GM12878 (cell line): ENCODE measurements around the gene NR6A1. TPM values are rescaled to one million over a fixed set of nuclear protein-coding genes. Genes with fewer than 3 reads are reported as not detected.

Experiments used
- ATAC-seq: fragments of 200-7000 bp; cut with Tn5 transposase; 3 replicates; pipeline ENCODE4 v1.9.1; 2020; ENCODE audit warnings: mild to moderate bottlenecking, moderate library complexity
- BruUV-seq: library from RNA; stranded (reverse); fragments of 400-500 nt; replicated peaks from 2 replicates; lab custom pipeline; 2021; lab: Mats Ljungman, UMichigan
- CTCF ChIA-PET: fragments of 300-600 bp; sonication (Branson Sonifier 250); formaldehyde crosslinking; extraction: SDS; loops from one replicate; lab custom pipeline; 2021; ENCODE audit warnings: inconsistent platforms; lab: Yijun Ruan, JAX
- POLR2A ChIA-PET: fragments of 350-600 bp; formaldehyde crosslinking; extraction: SDS; loops from one replicate; lab custom pipeline; 2021; ENCODE audit warnings: inconsistent platforms; lab: Charles Lee
- RAD21 ChIA-PET: fragments of 300-600 bp; sonication (Branson Sonifier 250); formaldehyde crosslinking; loops from one replicate; lab custom pipeline; 2023; ENCODE audit warnings: antibody characterized with exemption; ENCODE audit not compliant: unreplicated experiment; lab: Charles Lee
- SMC1A ChIA-PET: fragments of 300-600 bp; sonication (Branson Sonifier 250); formaldehyde crosslinking; loops from one replicate; lab custom pipeline; 2023; ENCODE audit not compliant: unreplicated experiment, uncharacterized antibody; lab: Charles Lee
- DNase-seq: peaks from one replicate; pipeline ENCODE4 v3.0.0-alpha.2; 2011; ENCODE audit warnings: low read depth, low spot score
- FAIRE-seq: peaks from 3 replicates; lab custom pipeline; 2011; peaks lifted over from hg19 to GRCh38; lab: Jason Lieb, UNC
- H2AFZ ChIP-seq: 2 replicates; pipeline ENCODE4 v1.6.0; 2011; ENCODE audit warnings: low read depth, low read length, control low read depth; ENCODE audit not compliant: control insufficient read depth
- H3K27ac ChIP-seq: 2 replicates; pipeline ENCODE4 v1.5.1; 2011; ENCODE audit warnings: control low read depth; ENCODE audit not compliant: control insufficient read depth, insufficient read depth
- H3K27me3 ChIP-seq, 2 experiments: replicated peaks in 1 of 2; 2 replicates each; pipeline versions ENCODE4 v1.6.0 to v1.6.1; 2011; ENCODE audit warnings: low read length in 1 of 2; ENCODE audit not compliant: control insufficient read depth in 2 of 2, insufficient read depth in 2 of 2
- H3K36me3 ChIP-seq, 2 experiments: 2 replicates each; pipeline ENCODE4 v1.5.1; 2011; ENCODE audit warnings: low read length in 1 of 2; ENCODE audit not compliant: control insufficient read depth in 2 of 2, insufficient read depth in 2 of 2
- H3K4me1 ChIP-seq: 2 replicates; pipeline ENCODE4 v1.6.1; 2011; ENCODE audit warnings: mild to moderate bottlenecking, low read length, moderate library complexity, mixed read lengths; ENCODE audit not compliant: control insufficient read depth, insufficient read depth
- H3K4me2 ChIP-seq: 2 replicates; pipeline ENCODE4 v1.6.0; 2011; ENCODE audit warnings: control low read depth; ENCODE audit not compliant: control insufficient read depth, insufficient read depth
- H3K4me3 ChIP-seq: fragments of 200-600 bp; sonication (generic); 2 replicates; pipeline ENCODE4 v1.5.1; 2016
- H3K79me2 ChIP-seq: 2 replicates; pipeline ENCODE4 v1.6.0; 2011; ENCODE audit warnings: low read length; ENCODE audit not compliant: control insufficient read depth, insufficient read depth
- H3K9ac ChIP-seq: 2 replicates; pipeline ENCODE4 v1.8.0; 2011; ENCODE audit warnings: low read length, control low read depth, mixed read lengths; ENCODE audit not compliant: control insufficient read depth, insufficient read depth
- H3K9me3 ChIP-seq: replicated peaks from 3 replicates; pipeline ENCODE4 v1.5.1; 2011; ENCODE audit warnings: mild to moderate bottlenecking, low read length; ENCODE audit not compliant: control insufficient read depth, insufficient read depth
- H4K20me1 ChIP-seq: 2 replicates; pipeline ENCODE4 v1.6.0; 2011; ENCODE audit not compliant: control insufficient read depth, insufficient read depth
- BACH1 ChIP-seq: fragments of 450-650 bp; IDR thresholded peaks from 2 replicates; pipeline ENCODE4 v1.6.1; 2017; ENCODE audit warnings: mild to moderate bottlenecking, borderline replicate concordance
- HCFC1 ChIP-seq: fragments of 150-350 bp; IDR thresholded peaks from 2 replicates; pipeline ENCODE4 v1.6.1; 2014; ENCODE audit warnings: low read length
- IRF3 ChIP-seq: fragments of 450-650 bp; IDR thresholded peaks from 2 replicates; pipeline ENCODE4 v1.6.1; 2014; ENCODE audit warnings: mild to moderate bottlenecking
- MEF2A ChIP-seq: IDR thresholded peaks from 2 replicates; pipeline ENCODE4 v1.6.1; 2011; ENCODE audit warnings: low read depth, mild to moderate bottlenecking, low read length, moderate library complexity; ENCODE audit not compliant: insufficient read depth
- PAX8 ChIP-seq: fragments of 450-650 bp; IDR thresholded peaks from 2 replicates; pipeline ENCODE4 v1.6.1; 2017; ENCODE audit warnings: mild to moderate bottlenecking, moderate library complexity
- SMAD5 ChIP-seq: IDR thresholded peaks from 2 replicates; pipeline ENCODE4 v1.6.1; 2016; ENCODE audit warnings: antibody characterized with exemption, low read depth
- ZNF274 ChIP-seq: IDR thresholded peaks from one replicate; pipeline ENCODE4 v1.8.0; 2011; ENCODE audit not compliant: insufficient read length, insufficient read depth
- ZNF622 ChIP-seq: fragments of 450-650 bp; IDR thresholded peaks from 2 replicates; pipeline ENCODE4 v1.6.1; 2017; ENCODE audit warnings: mild to moderate bottlenecking, inconsistent platforms
- ZNF687 ChIP-seq: fragments of 450-650 bp; IDR thresholded peaks from 2 replicates; pipeline ENCODE4 v1.6.1; 2017; ENCODE audit warnings: mild to moderate bottlenecking, moderate library complexity
- WGBS: methylation state at CpG from one replicate; pipeline ENCODE4 v1.1.6; 2016; ENCODE audit warnings: low lambda C conversion rate; ENCODE audit not compliant: insufficient replicate concordance, insufficient coverage; ENCODE audit errors: missing lambda C conversion rate; 5-methylcytosine and 5-hydroxymethylcytosine counted together
- in situ Hi-C: fragments of 300-500 bp; cut with MboI; formaldehyde crosslinking; loops from 9 replicates; pipeline ENCODE4 v1.14.3; 2018; ENCODE audit warnings: mixed read lengths
- intact Hi-C: fragments of 100-400 bp; cut with micrococcal nuclease; formaldehyde crosslinking; loops from one replicate; pipeline ENCODE4 v1.14.2; 2022; ENCODE audit not compliant: unreplicated experiment
- polyA plus RNA-seq, 11 experiments: library from polyadenylated mRNA; depleted of rRNA in 4 of 11; unstranded in 6 of 11; stranded (reverse) in 5 of 11; fragments of >200 nt; fragmentation: Nextera tagmentation in 4 of 11; fragmentation: Illumina TruSeq in 1 of 11; extraction: Ambion mirVana in 4 of 11; extraction: Trizol in 1 of 11; gene quantifications; 1 replicate in 1 of 11; 2 replicates in 10 of 11; pipeline versions ENCODE4 v1.2.1 to v1.2.3, GENCODE V29; 2011 to 2016; ENCODE audit warnings: inconsistent platforms in 2 of 11, missing spikeins in 2 of 11, low read depth in 1 of 11
- total RNA-seq, 4 experiments: library from RNA; depleted of rRNA in 3 of 4; stranded (reverse); fragments of >200 nt in 3 of 4; fragmentation: Illumina TruSeq in 1 of 4; extraction: Trizol in 1 of 4; gene quantifications; 2 replicates each; pipeline versions ENCODE4 v1.2.1 to v1.2.3, GENCODE V29; 2013 to 2021

The NR6A1 gene
- total and polyA plus RNA-seq, 10 of the 15 experiments (the other 5 are each of a cell fraction or from before 2014, with no cell fraction given) = 1.2 to 9.2 (median 4.6) TPM

- 95% methylated on average over 2 of the region's 2 CpGs for WGBS
- RAD21 ChIA-PET = interaction anchor here (1.1 to 6.4 kb wide), 7 partner anchors 9 to 150 kb away, joined by 3 to 231 read pairs (median 23); no protein-coding TSS in a partner anchor
- intact Hi-C loops = loop anchor here (5.0 kb wide), 2 partner anchors 198 to 237 kb away; partner anchors contain the start of genes PSMB7 and WDR38
These were observed 155.9 kb downstream of the NR6A1 start for GRCh38 chr9:124615100-124615742.

More at GRCh38 chr9:124615100-124615742, 155.9 kb downstream of the NR6A1 start:
- no peaks in the 10 kb centered on the region for H4K20me1 ChIP-seq
- BruUV-seq = no TSS peak
- 0 out of 2 replicates have a peak, but pooled peaks cover under 1% of the 10 kb centered on the region for H3K4me1 ChIP-seq
- no peak for FAIRE-seq
- no peak for ATAC-seq
- TF ChIP-seq SMAD5 (no peak), IRF3 (no peak), ZNF687 (no peak), HCFC1 (no peak), ZNF274 (no peak), BACH1 (no peak), MEF2A (no peak), PAX8 (no peak), ZNF622 (no peak)
- no peak overlapping the region for H3K27ac ChIP-seq
- H3K4me2 ChIP-seq = no peak overlapping the region
- DNase-seq = no peak
- H3K79me2 ChIP-seq = peaks cover 2% of the 10 kb centered on the region
- H3K9ac ChIP-seq = no peak overlapping the region
- in situ Hi-C loops = loop anchor here (5.0 to 10.0 kb wide), 3 partner anchors 97 to 760 kb away; no protein-coding TSS in a partner anchor
- no peaks in the 10 kb centered on the region for H3K36me3 ChIP-seq
- SMC1A ChIA-PET = interaction anchor here (1.0 to 8.8 kb wide), 7 partner anchors 19 to 150 kb away, joined by 5 to 320 read pairs (median 17); no protein-coding TSS in a partner anchor
- POLR2A ChIA-PET = no interaction called here
- CTCF ChIA-PET = interaction anchor here (0.8 to 9.0 kb wide), 12 partner anchors 9 to 146 kb away, joined by 3 to 424 read pairs (median 5); no protein-coding TSS in a partner anchor
- H2AFZ ChIP-seq = no peak overlapping the region
- H3K9me3 ChIP-seq = no peaks in the 10 kb centered on the region
- no peaks in the 10 kb centered on the region for H3K27me3 ChIP-seq
- no peak overlapping the region for H3K4me3 ChIP-seq
